ENCODE data around the gene TRIOBP. TPM values are rescaled to one million over a fixed set of nuclear protein-coding genes. Genes with fewer than 3 reads are reported as not detected.

Gene TRIOBP, protein sequence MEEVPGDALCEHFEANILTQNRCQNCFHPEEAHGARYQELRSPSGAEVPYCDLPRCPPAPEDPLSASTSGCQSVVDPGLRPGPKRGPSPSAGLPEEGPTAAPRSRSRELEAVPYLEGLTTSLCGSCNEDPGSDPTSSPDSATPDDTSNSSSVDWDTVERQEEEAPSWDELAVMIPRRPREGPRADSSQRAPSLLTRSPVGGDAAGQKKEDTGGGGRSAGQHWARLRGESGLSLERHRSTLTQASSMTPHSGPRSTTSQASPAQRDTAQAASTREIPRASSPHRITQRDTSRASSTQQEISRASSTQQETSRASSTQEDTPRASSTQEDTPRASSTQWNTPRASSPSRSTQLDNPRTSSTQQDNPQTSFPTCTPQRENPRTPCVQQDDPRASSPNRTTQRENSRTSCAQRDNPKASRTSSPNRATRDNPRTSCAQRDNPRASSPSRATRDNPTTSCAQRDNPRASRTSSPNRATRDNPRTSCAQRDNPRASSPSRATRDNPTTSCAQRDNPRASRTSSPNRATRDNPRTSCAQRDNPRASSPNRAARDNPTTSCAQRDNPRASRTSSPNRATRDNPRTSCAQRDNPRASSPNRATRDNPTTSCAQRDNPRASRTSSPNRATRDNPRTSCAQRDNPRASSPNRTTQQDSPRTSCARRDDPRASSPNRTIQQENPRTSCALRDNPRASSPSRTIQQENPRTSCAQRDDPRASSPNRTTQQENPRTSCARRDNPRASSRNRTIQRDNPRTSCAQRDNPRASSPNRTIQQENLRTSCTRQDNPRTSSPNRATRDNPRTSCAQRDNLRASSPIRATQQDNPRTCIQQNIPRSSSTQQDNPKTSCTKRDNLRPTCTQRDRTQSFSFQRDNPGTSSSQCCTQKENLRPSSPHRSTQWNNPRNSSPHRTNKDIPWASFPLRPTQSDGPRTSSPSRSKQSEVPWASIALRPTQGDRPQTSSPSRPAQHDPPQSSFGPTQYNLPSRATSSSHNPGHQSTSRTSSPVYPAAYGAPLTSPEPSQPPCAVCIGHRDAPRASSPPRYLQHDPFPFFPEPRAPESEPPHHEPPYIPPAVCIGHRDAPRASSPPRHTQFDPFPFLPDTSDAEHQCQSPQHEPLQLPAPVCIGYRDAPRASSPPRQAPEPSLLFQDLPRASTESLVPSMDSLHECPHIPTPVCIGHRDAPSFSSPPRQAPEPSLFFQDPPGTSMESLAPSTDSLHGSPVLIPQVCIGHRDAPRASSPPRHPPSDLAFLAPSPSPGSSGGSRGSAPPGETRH (N-terminal part only)
- total RNA-seq (2016; rRNA removed; fragmentation: Illumina TruSeq; extraction: Trizol) = 11.3 and 15.4 TPM in 2 replicates
- total RNA-seq (2016; cell fraction: cytosol; rRNA removed; fragmentation: Illumina TruSeq; extraction: Trizol; ENCODE audit: low read depth) = 7.1 and 8.1 TPM in 2 replicates
- total RNA-seq (2016; cell fraction: insoluble cytoplasmic fraction; rRNA removed; fragmentation: Illumina TruSeq; extraction: Trizol) = 10.9 and 14.5 TPM in 2 replicates
- 15.0 and 16.4 TPM in 2 replicates for total RNA-seq (2016; cell fraction: membrane; rRNA removed; fragmentation: Illumina TruSeq; extraction: Trizol)
- total RNA-seq (2016; cell fraction: nucleus; rRNA removed; fragmentation: Illumina TruSeq; extraction: Trizol) = 12.3 and 18.6 TPM in 2 replicates
- 6.1 and 10.1 TPM in 2 replicates for polyA plus RNA-seq (2011; rRNA removed)
- 5.6 and 8.0 TPM in 2 replicates for polyA plus RNA-seq (2011; cell fraction: cytosol; rRNA removed)
- polyA plus RNA-seq (2011; cell fraction: nucleus; rRNA removed) = 19.7 and 19.9 TPM in 2 replicates
- polyA plus RNA-seq (2012) = 7.0 TPM in 2 replicates
- 7.6 and 8.0 TPM in 2 replicates for polyA plus RNA-seq (2016; cell fraction: cytosol; fragmentation: Illumina TruSeq; extraction: Trizol; ENCODE audit: low read depth)
- polyA plus RNA-seq (2016; cell fraction: insoluble cytoplasmic fraction; fragmentation: Illumina TruSeq; extraction: Trizol; ENCODE audit: low read depth) = 12.7 and 16.2 TPM in 2 replicates
- 12.7 and 14.1 TPM in 2 replicates for polyA plus RNA-seq (2016; cell fraction: membrane; fragmentation: Illumina TruSeq; extraction: Trizol; ENCODE audit: low read depth)
- polyA plus RNA-seq (2016; cell fraction: nucleus; fragmentation: Illumina TruSeq; extraction: Trizol; ENCODE audit: insufficient read depth, low read depth) = 21.7 and 21.8 TPM in 2 replicates
- polyA minus RNA-seq (2011; rRNA and poly(A)+ RNA removed; ENCODE audit: low replicate concordance) = 23.8 and 48.7 TPM in 2 replicates
- polyA minus RNA-seq (2011; cell fraction: cytosol; rRNA and poly(A)+ RNA removed) = 4.7 and 7.0 TPM in 2 replicates
- polyA minus RNA-seq (2011; cell fraction: nucleus; rRNA and poly(A)+ RNA removed) = 13.6 and 16.2 TPM in 2 replicates
- percentile 53 among the genes with signal in this experiment for Bru-seq, nascent RNA
- percentile 42 among the genes with signal in this experiment for BruChase-seq, experiment 1, labeled RNA remaining after a 6-hour chase
- BruChase-seq, experiment 2, labeled RNA remaining after a 2-hour chase = percentile 49 among the genes with signal in this experiment
- long read RNA-seq, experiment 1, partial matches to known transcripts = 5 of 7 reads
- long read RNA-seq, experiment 1, other reads (novel, unspliced or antisense) = 2 of 7 reads
- long read RNA-seq, experiment 2, transcript TRIOBP-203 (14 exons, 2,324 nt) = major isoform, 6 of 47 reads
- long read RNA-seq, experiment 2, partial matches to known transcripts = 18 of 47 reads
- long read RNA-seq, experiment 2, other reads (novel, unspliced or antisense) = 22 of 47 reads

DNA sequence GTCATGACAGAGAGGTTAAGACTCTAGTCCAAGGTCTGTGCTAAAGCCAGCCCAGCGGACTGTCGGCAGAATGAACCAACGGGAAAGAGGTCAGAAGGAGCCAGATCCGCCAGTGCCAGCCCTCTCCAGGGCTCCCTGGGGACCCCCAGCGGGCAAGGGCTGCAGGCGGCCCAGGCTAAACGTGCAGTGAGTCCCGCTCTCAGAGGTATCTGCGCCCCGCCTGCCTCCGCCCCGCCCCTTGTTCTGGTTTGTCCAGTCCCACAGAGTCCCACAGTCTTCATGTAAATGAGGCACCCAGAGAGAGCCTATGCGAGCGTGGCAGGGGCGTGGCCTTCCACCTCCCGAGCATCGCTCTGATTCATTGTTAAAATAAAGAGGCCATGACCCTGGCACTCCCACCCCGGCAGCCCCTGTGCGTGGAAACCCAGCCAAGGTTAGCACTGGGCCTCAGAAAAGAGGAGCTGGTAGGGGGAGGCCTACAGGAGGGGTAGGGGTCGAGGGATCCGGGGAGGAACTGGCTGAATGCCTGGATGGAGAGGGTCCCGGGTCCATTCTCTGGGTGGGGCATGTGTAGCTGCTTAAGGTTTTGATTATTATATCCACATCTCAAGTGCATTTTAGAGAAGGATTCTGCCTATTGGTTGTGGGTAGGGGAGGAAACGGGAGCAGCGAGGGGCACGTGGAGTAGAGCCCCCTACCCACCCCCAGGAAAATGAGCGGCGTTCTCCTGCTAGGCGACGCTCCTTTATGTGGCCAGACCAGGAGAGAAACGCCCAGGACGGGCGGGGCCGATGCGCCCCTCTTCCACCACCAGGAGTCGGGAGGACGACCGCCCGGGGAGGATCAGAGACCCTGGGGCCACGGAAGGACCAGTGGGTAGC is at the start of gene TRIOBP:
TSS of gene TRIOBP (plus strand) at position 392 of the 881 bp plus-strand sequence. CDS start 4,318 bp downstream, outside the sequence.
- ATAC-seq (peak; percentile 53; the same call in 2 of the 3 replicates), DNase-seq (ENCODE audit: low spot score) (no peak), FAIRE-seq (no peak)
- H2AFZ ChIP-seq (ENCODE audit: low read length) = no peak within 1 kb of the TSS
- H3K4me3 ChIP-seq (replicated peaks in 1 of 3; ENCODE audit: insufficient read depth in 1 of 3, low read depth in 2 of 3, low read length in 3 of 3) = no peak within 1 kb of the TSS
- peaks cover 7 to 10% of the 10 kb centered on the region in 2 experiments; a peak in 4 of 5 replicates for H3K36me3 ChIP-seq (replicated peaks in 1 of 2; ENCODE audit: control insufficient read depth in 1 of 2, insufficient read depth in 2 of 2, low read length in 2 of 2)
- no peak within 1 kb of the TSS for H3K9ac ChIP-seq (ENCODE audit: insufficient read depth, low read depth, low read length)
- no peaks in the 10 kb centered on the region for H3K9me3 ChIP-seq (ENCODE audit: low read length)
- WGBS (ENCODE audit: low lambda C conversion rate) = 92% methylated on average over 38 of the region's 39 CpGs
- H3K79me2 ChIP-seq (ENCODE audit: insufficient read depth, low read length) = no peaks in the 10 kb centered on the region
- BruUV-seq (replicated peaks) = no TSS peak
- H3K4me1 ChIP-seq (ENCODE audit: insufficient read depth, low read length) = no peaks in the 10 kb centered on the region
- no peak within 1 kb of the TSS for H3K4me2 ChIP-seq (ENCODE audit: low read depth, low read length)
- H3K27ac ChIP-seq (ENCODE audit: extremely low read length, insufficient read depth, low read length) = no peak within 1 kb of the TSS
- H4K20me1 ChIP-seq (ENCODE audit: insufficient read depth, low read length) = no peaks in the 10 kb centered on the region
- in situ Hi-C loops (cut with HindIII; ENCODE audit: extremely low pct_ligation_motif_present, low pct_unique_long_range_greater_than_20kb) = no loop called here
- H3K27me3 ChIP-seq (ENCODE audit: control insufficient read depth in 1 of 2, insufficient read depth in 2 of 2, low read length in 2 of 2) = no peaks in the 10 kb centered on the region
- ChIA-PET POLR2A (interaction anchor here (1.3 to 2.2 kb wide), 2 partner anchors 11 to 39 kb away, joined by 3 to 9 read pairs; partner anchors contain the start of genes NOL12 and PDXP), CTCF (ENCODE audit: low intra/inter-chr PET ratio, low total read pairs) (no interaction called here)
- intact Hi-C loops (cut with micrococcal nuclease; ENCODE audit: unreplicated experiment) = no loop called here
- TF ChIP-seq NR3C1 (CRISPR knock-in tag; IDR thresholded peaks at IDR 0.05) = no peak
- TF ChIP-seq, protein P1, sequence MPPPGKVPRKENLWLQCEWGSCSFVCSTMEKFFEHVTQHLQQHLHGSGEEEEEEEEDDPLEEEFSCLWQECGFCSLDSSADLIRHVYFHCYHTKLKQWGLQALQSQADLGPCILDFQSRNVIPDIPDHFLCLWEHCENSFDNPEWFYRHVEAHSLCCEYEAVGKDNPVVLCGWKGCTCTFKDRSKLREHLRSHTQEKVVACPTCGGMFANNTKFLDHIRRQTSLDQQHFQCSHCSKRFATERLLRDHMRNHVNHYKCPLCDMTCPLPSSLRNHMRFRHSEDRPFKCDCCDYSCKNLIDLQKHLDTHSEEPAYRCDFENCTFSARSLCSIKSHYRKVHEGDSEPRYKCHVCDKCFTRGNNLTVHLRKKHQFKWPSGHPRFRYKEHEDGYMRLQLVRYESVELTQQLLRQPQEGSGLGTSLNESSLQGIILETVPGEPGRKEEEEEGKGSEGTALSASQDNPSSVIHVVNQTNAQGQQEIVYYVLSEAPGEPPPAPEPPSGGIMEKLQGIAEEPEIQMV (CRISPR knock-in tag; IDR thresholded peaks at IDR 0.05; ENCODE audit: low read depth) = no peak
- no peak for TF ChIP-seq ZNF468 (CRISPR knock-in tag; IDR thresholded peaks at IDR 0.05)
- TF ChIP-seq REPIN1 (CRISPR knock-in tag; IDR thresholded peaks at IDR 0.05; ENCODE audit: borderline replicate concordance, low read depth) = no peak
- no peak for TF ChIP-seq RBAK (CRISPR knock-in tag; IDR thresholded peaks at IDR 0.05)
- TF ChIP-seq FOXK1 (CRISPR knock-in tag; IDR thresholded peaks at IDR 0.05; ENCODE audit: borderline replicate concordance, low read depth) = no peak
- no peak for TF ChIP-seq HMG20A (CRISPR knock-in tag; IDR thresholded peaks at IDR 0.05; ENCODE audit: borderline replicate concordance)
- no peak for TF ChIP-seq TOE1 (CRISPR knock-in tag; IDR thresholded peaks at IDR 0.05)
- no peak for TF ChIP-seq CAMTA2 (CRISPR knock-in tag; IDR thresholded peaks at IDR 0.05; ENCODE audit: borderline replicate concordance)
- TF ChIP-seq, protein P2, sequence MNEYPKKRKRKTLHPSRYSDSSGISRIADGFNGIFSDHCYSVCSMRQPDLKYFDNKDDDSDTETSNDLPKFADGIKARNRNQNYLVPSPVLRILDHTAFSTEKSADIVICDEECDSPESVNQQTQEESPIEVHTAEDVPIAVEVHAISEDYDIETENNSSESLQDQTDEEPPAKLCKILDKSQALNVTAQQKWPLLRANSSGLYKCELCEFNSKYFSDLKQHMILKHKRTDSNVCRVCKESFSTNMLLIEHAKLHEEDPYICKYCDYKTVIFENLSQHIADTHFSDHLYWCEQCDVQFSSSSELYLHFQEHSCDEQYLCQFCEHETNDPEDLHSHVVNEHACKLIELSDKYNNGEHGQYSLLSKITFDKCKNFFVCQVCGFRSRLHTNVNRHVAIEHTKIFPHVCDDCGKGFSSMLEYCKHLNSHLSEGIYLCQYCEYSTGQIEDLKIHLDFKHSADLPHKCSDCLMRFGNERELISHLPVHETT (CRISPR knock-in tag; conservative IDR thresholded peaks at IDR 0.05) = no peak
